HCT116 (cell line): Measurements from ENCODE around the gene MFSD6. TPM values are rescaled to one million over a fixed set of nuclear protein-coding genes. Genes with fewer than 3 reads are reported as not detected.

ENCODE experiments used
- ATAC-seq: fragments of 200-7000 bp; cut with Tn5 transposase; 2 replicates; pipeline ENCODE4 v1.9.1; 2020; ENCODE audit warnings: mild to moderate bottlenecking, moderate library complexity
- BruUV-seq: library from RNA; stranded (reverse); fragments of 400-500 nt; replicated peaks from 2 replicates; lab custom pipeline; 2021; lab: Mats Ljungman, UMichigan
- CTCF ChIA-PET: fragments of 300-600 bp; sonication (Branson Sonifier 250); formaldehyde crosslinking; loops from one replicate; lab custom pipeline; 2021; ENCODE audit warnings: antibody characterized with exemption; lab: Charles Lee
- POLR2A ChIA-PET: fragments of 300-600, 350-600 bp; sonication (Branson Sonifier 250); formaldehyde crosslinking; loops from one replicate; lab custom pipeline; 2021; ENCODE audit warnings: antibody characterized with exemption; lab: Charles Lee
- RAD21 ChIA-PET, 2 experiments: fragments of 300-600 bp; sonication (Branson Sonifier 250); formaldehyde crosslinking; loops; one replicate each; lab custom pipeline; 2023; ENCODE audit warnings: low total read pairs in 2 of 2; ENCODE audit not compliant: uncharacterized antibody in 2 of 2, unreplicated experiment in 2 of 2, low non-redundant PET in 1 of 2; lab: Charles Lee
- DNase-seq: peaks from one replicate; pipeline ENCODE4 v3.0.0-alpha.2; 2010; ENCODE audit warnings: low read depth, low spot score
- H2AFZ ChIP-seq: fragments of 200-600 bp; shearing (Covaris generic), sonication (generic); 2 replicates; pipeline ENCODE4 v1.6.1; 2017; ENCODE audit warnings: low read depth, mixed run types, mixed read lengths, antibody characterized with exemption, low read length; ENCODE audit not compliant: poor library complexity, severe bottlenecking
- H3K27ac ChIP-seq: 2 replicates; pipeline ENCODE4 v1.5.1; 2012; ENCODE audit warnings: low read depth, low read length
- H3K27me3 ChIP-seq: fragments of 200-600 bp; sonication (generic); 2 replicates; pipeline ENCODE4 v1.6.1; 2016; ENCODE audit warnings: mixed run types, low read length, mixed read lengths; ENCODE audit not compliant: insufficient read depth
- H3K36me3 ChIP-seq, 2 experiments: fragments of 200-500 bp in 1 of 2; fragments of 200-600 bp in 1 of 2; sonication (Bioruptor generic) in 1 of 2; sonication (generic) in 1 of 2; 2 replicates each; pipeline versions ENCODE4 v1.5.1 to v1.6.1; 2014 to 2016; ENCODE audit warnings: low read length in 2 of 2, inconsistent platforms in 1 of 2, mixed read lengths in 1 of 2, mixed run types in 1 of 2; ENCODE audit not compliant: insufficient read depth in 2 of 2, control insufficient read depth in 1 of 2
- H3K4me1 ChIP-seq, 2 experiments: fragments of 200-600 bp in 1 of 2; sonication (generic) in 1 of 2; 2 replicates each; pipeline versions ENCODE4 v1.5.1 to v1.6.1; 2012 to 2017; ENCODE audit warnings: low read length in 2 of 2, inconsistent platforms in 1 of 2, mild to moderate bottlenecking in 1 of 2, mixed read lengths in 1 of 2, mixed run types in 1 of 2, moderate library complexity in 1 of 2; ENCODE audit not compliant: insufficient read depth in 2 of 2, control insufficient read depth in 1 of 2
- H3K4me2 ChIP-seq: fragments of 200-600 bp; sonication (generic); 2 replicates; pipeline ENCODE4 v1.6.1; 2017; ENCODE audit warnings: mixed run types, low read length, mixed read lengths
- H3K4me3 ChIP-seq, 2 experiments: fragments of 200-600 bp in 1 of 2; sonication (generic) in 1 of 2; replicated peaks in 1 of 2; 2 replicates each; pipeline ENCODE4 v1.5.1; 2011 to 2016; ENCODE audit warnings: low read length in 2 of 2, control low read depth in 1 of 2, low read depth in 1 of 2, mild to moderate bottlenecking in 1 of 2, mixed read lengths in 1 of 2, mixed run types in 1 of 2
- H3K79me2 ChIP-seq: fragments of 200-600 bp; sonication (generic); 2 replicates; pipeline ENCODE4 v1.6.1; 2017; ENCODE audit warnings: mild to moderate bottlenecking, mixed run types, low read length, moderate library complexity, mixed read lengths; ENCODE audit not compliant: insufficient read depth
- H3K9ac ChIP-seq: fragments of 200-600 bp; sonication (generic); 2 replicates; pipeline ENCODE4 v1.6.1; 2016; ENCODE audit warnings: low read length, mixed read lengths
- H3K9me2 ChIP-seq: fragments of 200-600 bp; sonication (generic), shearing (Covaris generic); 2 replicates; pipeline ENCODE4 v1.6.1; 2017; ENCODE audit warnings: mixed run types, mild to moderate bottlenecking, moderate library complexity; ENCODE audit not compliant: insufficient read depth
- H3K9me3 ChIP-seq, 2 experiments: fragments of 200-500 bp in 1 of 2; fragments of 200-600 bp in 1 of 2; sonication (Bioruptor generic) in 1 of 2; sonication (generic) in 1 of 2; 2 replicates each; pipeline ENCODE4 v1.6.1; 2014 to 2017; ENCODE audit warnings: low read length in 2 of 2, mixed read lengths in 2 of 2, inconsistent platforms in 1 of 2, low read depth in 1 of 2, mild to moderate bottlenecking in 1 of 2, mixed run types in 1 of 2, moderate library complexity in 1 of 2; ENCODE audit not compliant: control insufficient read depth in 1 of 2, insufficient read depth in 1 of 2
- H4K20me1 ChIP-seq: fragments of 200-600 bp; sonication (generic), shearing (Covaris generic); 2 replicates; pipeline ENCODE4 v1.6.1; 2017; ENCODE audit warnings: mixed run types, mild to moderate bottlenecking, moderate library complexity; ENCODE audit not compliant: insufficient read depth
- ATF3 ChIP-seq: IDR thresholded peaks from 2 replicates; pipeline ENCODE4 v1.6.1; 2012
- CBX3 ChIP-seq: IDR thresholded peaks from 2 replicates; pipeline ENCODE4 v1.6.1; 2012; ENCODE audit warnings: low read depth
- CEBPB ChIP-seq: IDR thresholded peaks from 2 replicates; pipeline ENCODE4 v1.6.1; 2012; ENCODE audit warnings: low read depth
- ELF1 ChIP-seq: IDR thresholded peaks from 2 replicates; pipeline ENCODE4 v1.6.1; 2012; ENCODE audit warnings: low read depth, borderline replicate concordance
- EZH2 ChIP-seq: fragments of 200-600 bp; sonication (generic); IDR thresholded peaks from 2 replicates; pipeline ENCODE4 v1.6.1; 2017; ENCODE audit warnings: antibody characterized with exemption, mixed run types
- EZH2phosphoT487 ChIP-seq: fragments of 200-600 bp; IDR thresholded peaks from 2 replicates; pipeline ENCODE4 v1.6.1; 2018; ENCODE audit warnings: antibody characterized with exemption, borderline replicate concordance
- FOSL1 ChIP-seq: IDR thresholded peaks from 2 replicates; pipeline ENCODE4 v1.6.1; 2012; ENCODE audit warnings: low read depth
- POLR2A ChIP-seq: IDR thresholded peaks from 2 replicates; pipeline ENCODE4 v1.7.0; 2011; ENCODE audit warnings: borderline replicate concordance; ENCODE audit not compliant: insufficient read depth, insufficient read length; ENCODE audit errors: extremely low read depth
- POLR2AphosphoS5 ChIP-seq: IDR thresholded peaks from 2 replicates; pipeline ENCODE4 v1.6.1; 2011; ENCODE audit warnings: mild to moderate bottlenecking, low read depth, low read length, moderate library complexity
- SIN3A ChIP-seq: IDR thresholded peaks from 2 replicates; pipeline ENCODE4 v1.6.1; 2012; ENCODE audit warnings: low read depth
- SRF ChIP-seq: IDR thresholded peaks from 2 replicates; pipeline ENCODE4 v1.6.1; 2012; ENCODE audit warnings: low read depth
- TCF7L2 ChIP-seq: IDR thresholded peaks from 2 replicates; pipeline ENCODE4 v1.7.0; 2011; ENCODE audit warnings: borderline replicate concordance, inconsistent platforms; ENCODE audit not compliant: insufficient read depth, insufficient read length; ENCODE audit errors: extremely low read depth
- YY1 ChIP-seq: IDR thresholded peaks from 2 replicates; pipeline ENCODE4 v1.6.1; 2011; ENCODE audit warnings: low read length, low read depth, moderate library complexity, mild to moderate bottlenecking; ENCODE audit not compliant: insufficient replicate concordance; ENCODE audit errors: extremely low read depth
- ZBTB33 ChIP-seq: IDR thresholded peaks from 2 replicates; pipeline ENCODE4 v1.6.1; 2011; ENCODE audit warnings: mild to moderate bottlenecking, low read length, moderate library complexity; ENCODE audit not compliant: insufficient replicate concordance; ENCODE audit errors: extremely low read depth
- ZFX ChIP-seq: fragments of 450-650 bp; IDR thresholded peaks from 2 replicates; pipeline ENCODE4 v1.6.1; 2017
- ZNF274 ChIP-seq: fragments of 200-500 bp; sonication (Bioruptor generic); IDR thresholded peaks from 2 replicates; pipeline ENCODE4 v1.6.1; 2014; ENCODE audit warnings: mild to moderate bottlenecking, low read depth, low read length, inconsistent platforms
- intact Hi-C: fragments of 100-400 bp; cut with micrococcal nuclease; formaldehyde crosslinking; loops from 2 replicates; pipeline ENCODE4 v1.10.0; 2022
- total RNA-seq: library from RNA; stranded (reverse); gene quantifications from one replicate; pipeline ENCODE4 v1.2.1, GENCODE V29; 2021; ENCODE audit not compliant: unreplicated experiment
- TF ChIP-seq, protein P1 (sequence below): IDR thresholded peaks from 2 replicates; pipeline ENCODE4 v1.6.1; 2012

The MFSD6 gene
- total RNA-seq, 1 experiment from 2014 or later = 18.6 TPM

DNA sequence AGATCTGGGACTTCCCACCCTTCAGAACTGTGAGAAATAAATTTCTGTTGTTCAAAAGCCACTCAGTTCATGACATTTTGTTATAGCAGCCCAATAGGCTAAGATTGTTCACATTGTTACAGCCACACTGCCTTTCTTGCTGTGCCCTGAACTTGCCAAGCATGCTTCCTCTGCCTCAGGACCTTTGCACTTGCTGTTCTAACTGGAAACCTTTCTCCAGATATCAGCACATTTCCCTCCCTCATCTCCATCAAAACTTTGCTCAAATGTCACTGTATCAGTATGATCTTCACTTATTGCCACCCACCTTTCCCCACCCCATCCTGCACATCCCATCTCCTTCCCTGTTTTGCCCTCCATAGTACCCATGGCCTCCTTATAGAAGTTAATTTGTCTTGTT lies 32.1 kb upstream of the MFSD6 start:
- DNase-seq = no peak
- TF ChIP-seq POLR2AphosphoS5 (no peak), YY1 (no peak), EZH2 (no peak), CBX3 (no peak), EZH2phosphoT487 (no peak), ELF1 (no peak), POLR2A (no peak), ZNF274 (no peak), ZBTB33 (no peak), ZFX (no peak), TCF7L2 (no peak), CEBPB (no peak), FOSL1 (no peak), SIN3A (no peak), ATF3 (no peak), SRF (no peak)
- TF ChIP-seq, protein P1, sequence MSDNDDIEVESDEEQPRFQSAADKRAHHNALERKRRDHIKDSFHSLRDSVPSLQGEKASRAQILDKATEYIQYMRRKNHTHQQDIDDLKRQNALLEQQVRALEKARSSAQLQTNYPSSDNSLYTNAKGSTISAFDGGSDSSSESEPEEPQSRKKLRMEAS = no peak
- TF ChIP-seq, all 23 proteins: peak for 0
- ChIA-PET RAD21 (no interaction called here), CTCF (no interaction called here), POLR2A (no interaction called here)
- no peaks in the 10 kb centered on the region for H3K9me2 ChIP-seq
- no peak overlapping the region for H3K4me2 ChIP-seq
- H3K79me2 ChIP-seq = no peaks in the 10 kb centered on the region
- no peaks in the 10 kb centered on the region for H3K4me1 ChIP-seq
- no peaks in the 10 kb centered on the region for H4K20me1 ChIP-seq
- intact Hi-C loops = loop anchor here (10.0 kb wide), 1 partner anchor 309 kb away; no protein-coding TSS in a partner anchor
- no peak overlapping the region for H3K4me3 ChIP-seq
- H3K27ac ChIP-seq = no peak overlapping the region
- no peaks in the 10 kb centered on the region for H3K36me3 ChIP-seq
- ATAC-seq = no peak
- no peaks in the 10 kb centered on the region for H3K9me3 ChIP-seq
- no TSS peak for BruUV-seq
- H2AFZ ChIP-seq = no peak overlapping the region
- H3K9ac ChIP-seq = no peak overlapping the region
- H3K27me3 ChIP-seq = no peaks in the 10 kb centered on the region
